Mesenteric fat pad (tissue), 1 donor: ENCODE results near the gene TMEM14C. TPM values are rescaled to one million over a fixed set of nuclear protein-coding genes. Genes with fewer than 3 reads are reported as not detected.

ENCODE experiments used
- DNase-seq: peaks from one replicate; pipeline ENCODE4 v3.0.0-alpha.2; 2020; ENCODE audit warnings: low spot score
- long read RNA-seq: library from polyadenylated mRNA; unstranded; transcript quantifications from one replicate; pipeline ENCODE4 v2.0.0, GENCODE V29; 2020
- total RNA-seq: library from RNA; stranded (reverse); fragmentation: NEBNext Ultra II Directional; extraction: Animal tissue kit (Norgen Biotek cat#: 25700); gene quantifications from one replicate; pipeline ENCODE4 v1.2.1, GENCODE V29; 2021
- donor health status: DM: yes; HTN: yes; CAD: no.

TMEM14C gene
- 84.8 TPM for total RNA-seq
- long read RNA-seq, transcript TMEM14C-201 (6 exons, 1,113 nt): major isoform, 49 of 55 reads
- long read RNA-seq, partial matches to known transcripts: 2 of 55 reads
- long read RNA-seq, other reads (novel, unspliced or antisense): 2 of 55 reads

DNA sequence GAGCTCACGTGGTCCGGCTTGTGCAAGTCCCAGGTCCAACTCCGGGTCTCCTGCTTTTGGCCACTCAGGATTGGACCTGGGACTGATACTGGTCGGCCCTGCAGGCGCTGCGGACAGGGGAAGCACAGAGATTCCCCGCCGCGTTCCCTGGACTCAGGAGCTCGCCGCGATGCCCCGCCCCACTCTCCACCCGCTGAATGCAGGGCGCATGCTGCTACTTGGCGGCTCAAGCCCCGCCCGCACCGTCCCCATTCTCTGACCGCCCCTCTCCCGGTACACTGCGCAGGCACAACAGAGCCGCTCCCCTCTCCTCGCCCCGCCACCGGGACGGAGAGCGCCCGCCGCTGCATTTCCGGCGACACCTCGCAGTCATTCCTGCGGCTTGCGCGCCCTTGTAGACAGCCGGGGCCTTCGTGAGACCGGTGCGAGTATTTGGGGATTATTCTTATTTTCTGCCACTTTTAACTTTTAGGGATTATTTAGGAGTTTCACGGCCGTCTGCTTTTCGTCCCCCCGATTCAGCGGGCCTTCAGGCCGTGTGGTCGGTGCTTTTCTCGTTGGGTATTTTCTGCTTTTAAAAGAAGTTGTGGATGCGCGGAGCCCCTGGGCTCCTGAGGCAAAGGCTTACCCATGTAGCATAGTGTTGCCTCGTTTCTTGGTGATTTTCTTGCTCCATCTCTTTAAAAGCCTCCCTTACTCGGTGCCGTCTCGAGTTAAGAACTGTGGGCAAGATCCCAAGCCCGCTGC, at the start of gene TMEM14C:
Gene TMEM14C, plus strand, starts transcription at position 251 of the 747 bp plus-strand sequence. CDS start 1,544 bp downstream, outside the sequence.
- peak; percentile 98 for DNase-seq

DNA sequence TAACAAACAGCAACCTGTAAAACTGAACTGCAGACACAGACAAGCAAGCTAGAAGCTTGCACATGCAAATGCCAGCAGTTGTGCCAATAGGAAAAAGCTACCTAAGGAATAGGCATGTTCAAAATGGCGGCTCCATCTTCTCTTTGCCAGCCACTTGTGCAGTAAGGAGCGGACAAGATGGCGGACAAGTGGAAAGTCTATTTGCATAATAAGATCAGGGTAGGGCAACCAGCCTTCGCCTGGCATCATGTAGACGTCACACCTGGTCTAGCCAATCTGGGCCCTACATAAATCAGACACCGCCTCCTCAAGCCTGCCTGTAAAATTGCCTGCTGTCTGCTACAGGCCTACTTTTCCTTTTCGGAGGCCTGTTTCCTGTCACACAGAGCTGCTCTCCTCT, 46.5 kb upstream of the TMEM14C start:
- DNase-seq: no peak

GRCh38 chr6:10678456-10678855, 44.4 kb upstream of the TMEM14C start:
- no peak for DNase-seq

- DNase-seq: no peak
Measured at GRCh38 chr6:10681795-10682194, 41.1 kb upstream of the TMEM14C start.

GRCh38 chr6:10682355-10682988, 40.4 kb upstream of the TMEM14C start:
- no peak for DNase-seq

- no peak for DNase-seq
Measured at GRCh38 chr6:10684618-10685017, 38.3 kb upstream of the TMEM14C start.

GRCh38 chr6:10685092-10685915, 37.6 kb upstream of the TMEM14C start:
- no peak for DNase-seq

GRCh38 chr6:10686901-10687300, 36.0 kb upstream of the TMEM14C start:
- DNase-seq: no peak

DNA sequence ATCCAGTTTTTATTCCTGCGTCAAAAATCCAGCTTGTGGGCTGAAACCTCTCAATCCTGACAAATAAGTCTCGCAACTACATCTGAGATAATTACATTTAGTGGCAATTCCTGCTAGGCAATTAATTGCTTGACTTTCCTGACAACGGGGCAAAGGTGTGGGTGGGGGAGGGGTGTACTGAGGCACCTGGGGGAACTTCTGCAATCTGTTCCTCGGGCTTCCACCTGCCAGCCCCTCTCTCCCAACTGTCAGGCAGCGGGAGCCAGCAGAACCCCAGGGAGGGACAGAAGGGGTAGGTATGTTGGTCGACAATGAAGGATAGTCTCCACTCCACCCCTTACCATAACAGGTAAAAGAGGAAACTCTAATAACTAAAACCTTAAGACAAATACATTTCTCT, 35.3 kb upstream of the TMEM14C start:
- DNase-seq: no peak

DNA sequence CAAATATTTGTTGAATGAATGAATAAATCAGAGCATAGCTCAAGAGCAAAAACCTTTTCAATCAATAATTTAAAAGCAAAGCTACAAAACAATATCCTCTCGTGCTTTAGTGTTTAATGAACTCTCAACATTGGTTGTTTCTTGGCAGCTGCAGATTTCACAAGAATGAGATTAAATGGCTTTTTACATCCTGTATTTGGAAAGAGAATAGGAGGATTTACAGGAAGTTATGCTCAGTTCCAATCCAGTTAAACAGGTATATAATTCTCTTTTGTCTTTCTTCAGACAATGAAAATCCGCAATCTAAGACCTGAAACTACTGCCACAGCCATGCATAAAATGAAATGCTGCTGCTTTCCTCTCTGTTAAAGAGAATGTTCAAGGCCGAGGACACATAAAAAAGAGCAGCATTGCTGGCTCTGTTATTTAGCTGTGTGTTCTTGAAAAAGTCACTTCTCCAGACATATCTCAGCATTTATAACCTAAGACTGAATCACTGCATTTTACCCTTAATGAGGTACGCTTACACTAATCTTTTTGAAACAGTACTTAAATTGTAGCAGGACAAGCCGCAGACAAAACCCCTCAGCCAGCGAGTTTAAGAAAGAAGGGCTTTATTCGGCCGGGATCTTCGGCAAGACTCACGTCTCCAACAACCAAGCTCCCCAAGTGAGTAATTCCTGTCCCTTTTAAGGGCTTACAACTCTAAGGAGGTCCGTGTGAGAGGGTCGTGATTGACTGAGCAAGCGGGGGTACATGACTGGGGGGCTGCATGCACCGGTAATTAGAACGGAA, 32.0 kb upstream of the TMEM14C start:
- no peak for DNase-seq

DNA sequence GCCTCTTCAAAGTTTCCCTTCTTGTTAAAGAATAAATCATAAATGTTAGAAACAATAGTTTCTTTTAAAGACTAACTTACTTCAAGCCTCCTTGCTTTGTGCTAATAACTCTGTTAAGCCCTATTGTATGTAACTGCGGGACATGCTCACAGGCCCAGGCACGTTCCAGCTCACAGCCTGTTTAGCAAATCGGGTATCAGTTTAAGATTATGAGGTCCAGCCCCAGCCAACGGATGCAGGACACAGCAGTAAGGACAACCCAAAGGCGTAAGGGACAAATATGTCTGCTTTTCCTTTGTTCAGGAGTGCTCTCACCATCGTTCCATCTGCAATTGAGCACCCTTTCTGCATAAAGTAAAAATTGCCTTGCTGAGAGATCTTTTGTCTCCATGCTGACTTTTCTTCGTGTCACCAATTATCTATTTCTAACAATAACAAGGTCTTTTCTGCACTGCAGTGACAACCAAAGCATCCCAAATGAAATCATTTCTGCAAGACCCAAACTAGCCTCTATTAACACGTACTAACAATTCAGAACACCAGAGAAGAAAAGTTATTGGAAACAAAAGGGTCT, 29.8 kb upstream of the TMEM14C start:
- DNase-seq: no peak

DNA sequence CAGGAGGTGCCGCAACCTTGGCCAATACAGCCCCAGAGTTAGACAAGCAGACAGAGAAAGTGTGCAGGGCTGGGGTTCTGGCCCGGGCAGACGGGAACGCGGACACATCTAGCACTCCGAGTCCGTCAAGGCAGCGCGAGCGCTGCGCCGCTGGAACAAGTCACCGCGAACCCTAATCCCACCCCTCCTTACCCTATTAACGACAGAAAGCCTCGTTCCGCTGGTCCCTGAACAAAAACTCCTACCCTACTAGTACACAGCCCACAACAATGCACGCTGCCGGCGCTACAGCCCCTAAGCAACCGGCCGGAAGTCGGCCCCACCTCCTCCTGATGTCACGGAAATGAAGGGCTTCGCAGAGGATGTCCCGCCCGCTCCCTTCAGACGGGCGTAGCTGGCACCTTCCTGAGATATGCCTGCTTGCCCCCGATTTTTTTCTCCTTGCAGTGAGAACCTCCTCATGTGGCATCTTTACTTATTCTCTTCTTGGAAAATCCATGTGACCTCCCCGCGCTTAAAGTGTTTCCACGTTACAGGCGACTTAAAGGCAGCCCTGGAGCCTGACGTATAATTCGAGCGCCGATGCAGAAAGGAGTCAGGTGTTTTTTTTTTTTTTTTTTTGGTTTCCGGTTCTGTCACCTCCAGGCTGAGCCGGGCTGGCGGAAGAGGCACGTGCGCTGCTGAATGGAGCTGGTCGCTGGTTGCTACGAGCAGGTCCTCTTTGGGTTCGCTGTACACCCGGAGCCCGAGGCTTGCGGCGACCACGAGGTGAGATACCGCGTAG, 28.4 kb upstream of the TMEM14C start, which contains the start of the genes C6orf52 and PAK1IP1:
Gene C6orf52, minus strand, starts transcription at position 315 of the 784 bp plus-strand sequence. CDS start 7,066 bp downstream, outside the sequence.
Gene PAK1IP1, plus strand, starts transcription at position 671 of the 784 bp plus-strand sequence. Its CDS starts 14 bp downstream, at position 685.
- DNase-seq: peak; percentile 95

- no peak for DNase-seq
Measured at GRCh38 chr6:10695086-10695657, 27.7 kb upstream of the TMEM14C start.

GRCh38 chr6:10696655-10697054, 26.2 kb upstream of the TMEM14C start:
- DNase-seq: no peak

GRCh38 chr6:10713962-10714361, 8.9 kb upstream of the TMEM14C start:
- no peak for DNase-seq

DNA sequence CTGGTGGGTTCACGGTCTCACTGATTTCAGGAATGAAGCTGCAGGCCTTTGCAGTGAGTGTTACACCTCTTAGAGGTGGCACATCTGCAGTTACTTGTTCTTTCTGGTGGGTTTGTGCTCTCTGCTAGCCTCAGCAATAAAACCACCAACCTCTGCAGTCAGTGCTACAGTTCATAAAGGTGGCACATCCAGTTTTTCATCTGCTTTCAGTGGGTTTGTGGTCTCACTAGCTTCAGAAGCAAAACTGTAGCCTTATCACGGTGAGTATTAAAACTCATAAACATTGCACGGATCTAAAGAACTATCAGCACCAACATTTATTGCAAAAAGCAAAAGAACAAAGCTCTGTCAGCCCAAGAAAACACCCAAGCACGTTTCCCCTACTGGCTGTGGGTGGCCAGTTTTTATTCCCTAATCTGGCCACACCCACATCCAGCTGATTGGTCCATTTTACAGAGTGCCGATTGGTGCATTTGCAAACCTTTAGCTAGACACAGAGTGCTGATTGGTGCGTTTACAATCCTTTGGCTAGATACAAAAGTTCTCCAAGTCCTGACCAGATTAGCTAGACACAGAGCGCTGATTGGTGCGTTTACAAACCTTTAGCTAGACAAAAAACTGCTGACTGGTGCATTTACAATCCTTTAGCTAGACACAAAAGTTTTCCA, 3.4 kb upstream of the TMEM14C start:
- no peak for DNase-seq

- no peak for DNase-seq
Measured at GRCh38 chr6:10719964-10720264, 3.0 kb upstream of the TMEM14C start.

DNA sequence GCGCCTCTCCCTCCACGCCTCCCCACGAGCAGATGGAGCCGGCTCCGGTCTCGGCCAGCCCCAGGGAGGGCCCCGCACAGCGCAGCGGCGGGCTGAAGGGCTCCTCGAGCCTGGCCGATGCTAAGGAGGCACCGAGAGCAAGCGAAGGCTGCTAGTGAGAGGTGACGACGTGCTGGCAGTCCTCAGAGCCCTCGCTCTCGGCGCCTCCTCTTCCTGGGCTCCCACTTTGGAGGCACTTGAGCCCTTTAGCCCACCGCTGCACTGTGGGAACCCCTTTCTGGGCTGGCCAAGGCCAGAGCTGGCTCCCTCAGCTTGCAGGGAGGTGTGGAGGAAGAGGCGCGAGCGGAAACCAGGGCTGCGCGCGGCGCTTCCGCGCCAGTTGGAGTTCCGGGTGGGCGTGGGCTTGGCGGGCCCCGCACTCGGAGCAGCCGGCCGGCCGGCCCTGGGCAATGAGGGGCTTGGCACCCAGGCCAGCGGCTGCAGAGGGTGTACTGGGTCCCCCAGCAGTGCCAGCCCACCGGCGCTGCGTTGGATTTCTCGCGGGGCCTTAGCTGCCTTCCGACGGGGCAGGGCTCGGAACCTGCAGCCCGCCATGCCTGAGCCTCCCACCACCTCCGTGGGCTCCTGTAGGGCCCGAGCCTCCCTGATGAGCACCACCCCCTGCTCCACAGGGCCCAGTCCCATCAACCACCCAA, 2.5 kb upstream of the TMEM14C start:
- no peak for DNase-seq
